Thymus (tissue), 11 donors: ENCODE measurements around the gene TAX1BP1. TPM values are rescaled to one million over a fixed set of nuclear protein-coding genes. Genes with fewer than 3 reads are reported as not detected.
A peak's percentile ranks its signal among the peaks of the same experiment; 100 is the strongest.

Experiments
- DNase-seq, 9 donors: peaks; one replicate each; pipeline ENCODE4 v3.0.0-alpha.2; 2013; ENCODE audit warnings: low spot score in 9 of 9, low read depth in 6 of 9, missing footprints in 1 of 9
- H3K27ac ChIP-seq, 2 donors: one replicate each; pipeline ENCODE4 v1.5.1; 2013; ENCODE audit warnings: control low read depth in 1 of 2, low read depth in 1 of 2, low read length in 1 of 2, mild to moderate bottlenecking in 1 of 2, moderate library complexity in 1 of 2
- H3K27me3 ChIP-seq, 2 donors: one replicate each; pipeline ENCODE4 v1.5.1; 2013; ENCODE audit warnings: low read length in 1 of 2; ENCODE audit not compliant: control insufficient read depth in 2 of 2, insufficient read depth in 1 of 2
- H3K36me3 ChIP-seq, 2 donors: one replicate each; pipeline ENCODE4 v1.5.1; 2013; ENCODE audit warnings: low read length in 1 of 2, mild to moderate bottlenecking in 1 of 2, moderate library complexity in 1 of 2; ENCODE audit not compliant: control insufficient read depth in 2 of 2, insufficient read depth in 2 of 2
- H3K4me1 ChIP-seq, 2 donors: one replicate each; pipeline ENCODE4 v1.5.1; 2013; ENCODE audit warnings: low read length in 2 of 2; ENCODE audit not compliant: control insufficient read depth in 2 of 2, insufficient read depth in 2 of 2
- H3K4me3 ChIP-seq, 2 donors: one replicate each; pipeline ENCODE4 v1.5.1; 2013; ENCODE audit warnings: low read length in 2 of 2, control low read depth in 1 of 2, mild to moderate bottlenecking in 1 of 2
- H3K9me3 ChIP-seq, 2 donors: one replicate each; pipeline ENCODE4 v1.5.1; 2013; ENCODE audit warnings: low read length in 1 of 2, mild to moderate bottlenecking in 1 of 2; ENCODE audit not compliant: control insufficient read depth in 2 of 2, insufficient read depth in 1 of 2
- WGBS: extraction: QIAGEN DNeasy Blood & Tissue Kit; methylation state at CpG from one replicate; pipeline ENCODE4 v1.1.7; 2013; 5-methylcytosine and 5-hydroxymethylcytosine counted together
- polyA plus RNA-seq: library from polyadenylated mRNA; stranded (reverse); fragments of 200-250 nt; gene quantifications from one replicate; pipeline ENCODE4 v1.2.3, GENCODE V29; 2013
- total RNA-seq: library from RNA; stranded (reverse); fragments of 120-200 nt; gene quantifications from one replicate; pipeline ENCODE4 v1.2.4, GENCODE V29; 2013
- donor health status: healthy.

Gene TAX1BP1
- total and polyA plus RNA-seq, 2 donors = 86.7 to 95.1 TPM

DNA sequence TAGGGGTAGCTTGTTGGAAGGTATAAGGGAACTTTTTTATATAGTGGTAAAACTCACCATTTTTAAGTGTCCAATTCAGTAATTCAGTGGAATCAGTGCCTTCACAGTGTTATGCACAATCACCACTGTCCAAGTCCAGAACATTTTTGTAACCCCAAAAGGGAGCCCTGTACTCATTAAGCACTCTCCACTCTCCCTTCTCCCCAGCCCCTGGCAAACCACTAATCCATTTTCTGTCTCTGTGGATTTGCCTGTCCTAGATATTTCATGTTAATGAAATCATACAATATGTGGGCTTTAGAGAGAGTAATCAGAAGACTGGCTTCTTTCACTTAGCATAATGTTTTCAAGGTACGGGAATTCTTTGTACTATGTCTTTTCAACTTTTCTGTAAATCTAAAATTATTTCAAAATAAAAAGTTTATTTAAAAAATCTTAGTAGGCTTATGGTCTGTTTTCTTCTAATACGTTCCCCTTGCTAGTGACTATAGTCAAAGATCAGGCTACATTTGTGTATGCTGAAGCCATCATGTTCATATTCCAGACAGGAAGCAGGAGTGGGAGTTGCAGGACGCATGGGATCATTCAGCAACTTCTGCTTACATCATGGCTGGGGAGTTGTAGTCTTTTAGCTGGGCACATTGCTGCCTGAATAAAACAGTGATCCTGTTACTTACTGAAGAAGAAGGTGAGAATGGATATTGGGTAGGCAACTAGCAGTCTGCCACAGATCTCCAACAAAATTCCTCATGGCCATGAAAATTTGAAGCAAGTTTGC lies 35.4 kb upstream of the TAX1BP1 start:
- WGBS = 95% methylated on average over 3 of the region's 3 CpGs
- Histone ChIP-seq H3K27me3 (no peaks in the 10 kb centered on the region), H3K27ac (no peak overlapping the region), H3K36me3 (no peaks in the 10 kb centered on the region), H3K4me1 (no peaks in the 10 kb centered on the region), H3K9me3 (no peaks in the 10 kb centered on the region), H3K4me3 (no peak overlapping the region)
- no peak for DNase-seq

DNA sequence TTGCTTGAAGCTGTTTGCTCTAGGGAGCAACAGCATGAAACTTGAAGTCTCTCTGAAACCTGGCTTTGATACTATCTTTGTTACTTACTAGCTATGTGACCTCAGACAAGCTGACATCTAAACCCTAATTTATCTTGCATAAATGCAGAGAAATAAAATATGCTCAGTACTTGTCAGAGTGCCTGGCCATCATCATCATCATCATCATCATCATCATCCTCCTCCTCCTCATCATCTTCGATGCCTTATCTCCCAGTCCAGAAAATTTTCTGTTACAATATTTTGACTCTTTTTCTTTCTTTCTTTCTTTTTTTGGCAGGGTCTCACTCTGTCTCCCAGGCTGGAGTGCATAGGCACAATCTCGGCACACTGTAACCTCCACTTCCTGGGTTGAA lies 34.8 kb upstream of the TAX1BP1 start:
- no peaks in the 10 kb centered on the region for H3K4me1 ChIP-seq
- H3K9me3 ChIP-seq = no peaks in the 10 kb centered on the region
- no peaks in the 10 kb centered on the region for H3K36me3 ChIP-seq
- no peak overlapping the region for H3K27ac ChIP-seq
- no peak for DNase-seq
- no peaks in the 10 kb centered on the region for H3K27me3 ChIP-seq
- WGBS = 95% methylated on average over 2 of the region's 2 CpGs
- no peak overlapping the region for H3K4me3 ChIP-seq

DNA sequence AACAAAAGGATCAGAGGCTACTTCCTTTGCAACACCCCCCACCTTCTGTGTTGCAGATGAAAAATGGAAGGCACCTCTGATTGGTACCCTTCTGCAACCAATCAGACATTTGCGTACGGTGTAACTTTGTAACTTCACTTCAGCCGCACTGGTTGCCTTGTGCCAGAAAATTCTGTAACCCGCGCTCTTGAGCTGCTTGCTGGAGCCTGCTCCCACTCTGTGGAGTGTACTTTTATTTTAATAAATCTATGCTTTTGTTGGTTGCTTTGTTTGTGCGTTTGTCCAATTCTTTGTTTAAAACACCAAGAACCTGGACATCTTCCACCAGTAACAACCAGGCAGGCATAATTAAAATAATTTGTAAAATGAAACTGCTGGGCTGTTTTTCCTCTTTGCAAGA lies 31.5 kb upstream of the TAX1BP1 start:
- DNase-seq = no peak
- WGBS = 97% methylated on average over 6 of the region's 6 CpGs
- Histone ChIP-seq H3K27me3 (no peaks in the 10 kb centered on the region), H3K27ac (no peak overlapping the region), H3K4me3 (no peak overlapping the region), H3K4me1 (no peaks in the 10 kb centered on the region), H3K36me3 (no peaks in the 10 kb centered on the region), H3K9me3 (no peaks in the 10 kb centered on the region)

DNA sequence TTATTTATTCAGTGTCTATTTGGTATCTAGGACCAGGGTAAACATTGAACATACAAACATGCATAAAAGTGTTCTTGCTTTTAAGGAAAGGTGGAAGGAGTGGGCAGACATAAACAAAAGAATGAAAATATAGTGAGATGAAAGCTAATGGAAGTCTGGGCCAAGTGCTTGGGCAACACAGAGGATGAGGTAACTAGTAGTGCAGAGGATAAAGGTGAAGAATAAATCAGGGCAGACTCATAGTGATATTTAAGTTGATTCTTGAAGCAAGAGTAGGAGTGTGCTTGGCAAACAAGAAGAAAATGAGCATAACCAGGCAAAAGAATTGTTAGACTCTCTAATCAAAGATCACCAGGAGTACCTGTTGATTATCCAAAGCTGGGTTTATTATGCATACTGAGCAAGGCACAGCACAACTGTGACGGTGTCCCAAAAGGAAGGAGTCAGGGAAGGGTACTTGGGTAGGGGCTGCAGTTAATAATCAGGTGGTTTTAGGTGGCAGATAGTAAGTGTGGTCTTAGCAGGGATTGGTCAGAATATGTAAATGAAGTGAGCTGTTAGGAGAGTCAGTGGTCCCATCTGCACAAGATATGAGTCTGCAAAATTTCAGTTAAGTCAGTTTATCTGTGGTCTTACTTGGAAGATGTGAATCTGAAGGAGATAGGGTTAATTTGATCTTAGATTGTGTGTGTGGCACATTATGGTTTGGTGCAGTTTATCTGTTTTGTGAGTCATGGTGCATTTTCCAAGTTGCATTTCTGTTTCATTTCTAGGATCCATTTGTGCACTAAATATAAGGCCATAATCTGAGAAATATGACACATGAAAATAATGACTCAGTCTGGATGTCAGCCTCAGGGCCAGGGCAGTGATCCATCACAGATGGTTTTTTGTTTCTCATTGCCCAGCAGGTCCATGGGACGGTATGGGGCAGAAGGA lies 30.6 kb upstream of the TAX1BP1 start:
- Histone ChIP-seq H3K4me3 (no peak overlapping the region), H3K4me1 (no peaks in the 10 kb centered on the region), H3K27ac (no peak overlapping the region), H3K27me3 (no peaks in the 10 kb centered on the region), H3K9me3 (no peaks in the 10 kb centered on the region), H3K36me3 (no peaks in the 10 kb centered on the region)
- 91% methylated on average over 2 of the region's 2 CpGs for WGBS
- no peak for DNase-seq

DNA sequence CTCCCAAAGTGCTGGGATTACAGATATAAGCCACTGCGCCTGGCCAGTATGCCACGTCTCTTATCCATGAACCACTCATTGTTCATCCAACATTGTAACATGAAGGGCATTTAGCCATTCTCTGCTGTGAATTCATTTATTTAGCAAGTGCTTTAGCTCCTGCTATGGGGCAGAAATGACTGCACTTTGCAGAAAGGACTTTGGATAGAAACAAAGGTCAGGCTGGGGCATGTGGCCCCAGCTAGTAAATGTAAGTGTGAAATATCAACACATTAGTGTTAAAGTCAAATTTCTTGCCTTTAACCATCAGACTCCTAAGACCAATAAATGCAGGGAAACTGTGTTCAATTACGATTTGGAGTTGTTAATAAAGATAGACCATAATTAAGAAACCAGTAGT lies 27.7 kb upstream of the TAX1BP1 start:
- H3K4me3 ChIP-seq = no peak overlapping the region
- no peaks in the 10 kb centered on the region for H3K9me3 ChIP-seq
- WGBS = 96% methylated on average over 3 of the region's 3 CpGs
- DNase-seq = no peak
- no peak overlapping the region for H3K27ac ChIP-seq
- no peaks in the 10 kb centered on the region for H3K27me3 ChIP-seq
- no peaks in the 10 kb centered on the region for H3K4me1 ChIP-seq
- no peaks in the 10 kb centered on the region for H3K36me3 ChIP-seq

DNA sequence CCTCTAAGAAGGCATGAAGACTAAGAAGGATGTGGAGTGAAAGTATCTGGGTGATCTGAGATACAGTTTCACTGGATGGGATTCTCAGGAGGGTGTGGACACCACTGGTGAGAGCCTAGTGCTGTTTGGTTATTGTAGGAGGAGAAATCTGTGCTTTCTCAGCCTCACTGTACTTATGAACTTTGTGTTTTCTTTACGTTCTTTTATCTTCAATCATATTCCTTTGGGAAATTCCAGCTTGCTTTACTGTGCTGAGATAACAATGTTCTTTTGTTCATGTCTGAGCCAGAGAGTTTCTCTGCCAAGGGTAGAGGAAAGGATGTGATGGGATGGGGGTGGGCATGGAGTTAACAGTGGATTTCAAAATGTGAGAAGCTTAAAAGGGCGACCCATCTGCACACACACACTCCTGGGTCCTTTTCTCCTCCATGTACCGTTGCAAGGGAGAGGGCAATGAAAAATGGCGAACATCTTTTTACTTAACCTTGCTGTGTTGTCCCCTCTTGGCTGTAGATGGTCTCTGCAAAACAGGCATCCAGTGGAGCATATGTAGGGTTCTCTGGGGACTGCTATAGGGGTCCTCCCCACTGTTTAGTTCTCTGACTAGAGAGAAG lies 25.0 kb upstream of the TAX1BP1 start:
- no peaks in the 10 kb centered on the region for H3K36me3 ChIP-seq
- 94% methylated on average over 4 of the region's 4 CpGs for WGBS
- H3K4me1 ChIP-seq = no peaks in the 10 kb centered on the region
- H3K4me3 ChIP-seq = no peak overlapping the region
- no peaks in the 10 kb centered on the region for H3K27me3 ChIP-seq
- no peak for DNase-seq
- no peaks in the 10 kb centered on the region for H3K9me3 ChIP-seq
- H3K27ac ChIP-seq = no peak overlapping the region

DNA sequence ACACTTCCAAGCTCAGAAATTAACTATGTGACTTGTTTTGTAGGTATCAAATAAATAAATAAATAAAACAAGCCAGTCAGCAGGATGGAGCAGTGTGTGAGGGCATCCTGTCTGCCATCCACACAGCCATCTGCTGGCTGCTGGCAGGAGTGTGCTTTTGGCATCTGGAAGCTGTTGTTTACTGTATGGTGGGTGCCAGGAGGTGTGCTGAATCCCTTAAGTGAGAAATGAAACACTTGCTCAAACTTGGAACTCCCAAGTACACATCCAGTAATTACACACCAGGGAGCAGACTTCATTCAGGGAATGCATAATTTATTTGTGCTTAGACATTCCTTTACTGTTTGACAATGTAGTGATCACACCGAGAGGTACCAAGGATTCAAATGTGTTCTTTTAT lies 16.9 kb upstream of the TAX1BP1 start:
- Histone ChIP-seq H3K4me1 (no peaks in the 10 kb centered on the region), H3K4me3 (no peak overlapping the region), H3K9me3 (no peaks in the 10 kb centered on the region), H3K36me3 (no peaks in the 10 kb centered on the region), H3K27me3 (no peaks in the 10 kb centered on the region), H3K27ac (no peak overlapping the region)
- DNase-seq = peak in 1 of 9 donors; percentile 6
- WGBS = 99% methylated on average over 1 of the region's 1 CpG

DNA sequence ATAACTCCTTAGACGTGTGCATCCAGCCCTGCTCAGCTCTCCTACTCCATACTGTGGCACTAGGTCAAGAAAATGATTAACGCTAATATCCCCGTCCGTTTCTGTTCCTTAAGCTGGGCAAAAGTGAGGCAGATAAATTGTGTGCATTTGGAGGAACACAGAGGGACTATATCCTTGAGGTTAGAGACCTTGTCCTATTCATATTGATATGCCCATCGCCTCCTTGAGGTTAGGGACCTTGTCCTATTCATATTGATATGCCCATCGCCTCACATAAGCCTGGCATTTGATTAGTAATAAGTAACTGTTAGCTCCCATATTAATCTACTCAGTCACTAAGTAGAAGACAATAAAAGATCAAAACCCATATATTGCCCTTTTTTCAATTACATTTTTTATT lies 12.9 kb upstream of the TAX1BP1 start:
- H3K27me3 ChIP-seq = no peaks in the 10 kb centered on the region
- H3K4me3 ChIP-seq = no peak overlapping the region
- no peaks in the 10 kb centered on the region for H3K36me3 ChIP-seq
- H3K27ac ChIP-seq = no peak overlapping the region
- no peaks in the 10 kb centered on the region for H3K4me1 ChIP-seq
- WGBS = 96% methylated on average over 6 of the region's 6 CpGs
- DNase-seq = no peak
- H3K9me3 ChIP-seq = no peaks in the 10 kb centered on the region

DNA sequence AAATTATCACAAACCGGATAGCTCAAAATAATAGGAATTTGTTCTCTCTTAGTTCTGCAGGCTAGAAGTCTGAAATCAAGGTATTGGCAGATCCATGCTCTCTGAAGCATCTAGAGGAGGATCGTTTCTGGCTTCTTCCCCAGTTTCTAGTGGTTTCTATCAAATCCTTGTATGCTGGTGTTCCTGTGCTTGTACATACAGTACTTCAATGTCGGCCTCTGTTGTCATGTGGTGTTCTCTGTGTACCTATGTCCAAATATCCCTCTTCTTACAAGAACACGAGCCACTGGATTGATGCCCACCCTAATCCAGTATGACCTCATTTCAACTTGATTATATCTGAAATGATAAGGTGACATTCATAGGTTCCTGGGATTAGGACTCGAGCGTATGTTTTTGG lies 9.8 kb upstream of the TAX1BP1 start:
- no peaks in the 10 kb centered on the region for H3K4me1 ChIP-seq
- no peak overlapping the region for H3K27ac ChIP-seq
- H3K9me3 ChIP-seq = no peaks in the 10 kb centered on the region
- no peaks in the 10 kb centered on the region for H3K36me3 ChIP-seq
- no peak overlapping the region for H3K4me3 ChIP-seq
- H3K27me3 ChIP-seq = no peaks in the 10 kb centered on the region
- WGBS = 81% methylated on average over 6 of the region's 6 CpGs
- DNase-seq = no peak
